ENCODE results near the gene SLCO2B1. TPM values are rescaled to one million over a fixed set of nuclear protein-coding genes. Genes with fewer than 3 reads are reported as not detected.

The SLCO2B1 gene
- total RNA-seq, result 1.4 and 6.7 TPM in 2 replicates

GRCh38 chr11:75150879-75151278, at the start of gene SLCO2B1:
Gene SLCO2B1, plus strand, starts transcription at chr11:75151107. Its CDS starts 275 bp downstream, at chr11:75151382.

GRCh38 chr11:75240311-75241035, 89.6 kb downstream of the SLCO2B1 start, which contains the start of gene TPBGL:
Gene TPBGL, plus strand, starts transcription at chr11:75240774. Its CDS starts 276 bp downstream, at chr11:75241050.

Other genes with a start within 250 kb of the SLCO2B1 start
- 2.7 and 4.0 TPM in 2 replicates for gene XRRA1, start 202.0 kb upstream of the SLCO2B1 start, total RNA-seq
- 22.2 and 25.8 TPM in 2 replicates for gene SPCS2, start 201.8 kb upstream of the SLCO2B1 start, total RNA-seq
- 5.4 and 9.9 TPM in 2 replicates for gene NEU3, start 162.2 kb upstream of the SLCO2B1 start, total RNA-seq
- gene OR2AT4, start 54.2 kb upstream of the SLCO2B1 start, total RNA-seq, result not detected in 2 replicates
- not detected in 2 replicates for gene TPBGL, start 89.7 kb downstream of the SLCO2B1 start, total RNA-seq
- gene ARRB1, start 200.6 kb downstream of the SLCO2B1 start, total RNA-seq, result 177 and 244 TPM in 2 replicates
- 3,625 and 3,660 TPM in 2 replicates for gene RPS3, start 248.4 kb downstream of the SLCO2B1 start, total RNA-seq

Measured in dermis lymphatic vessel endothelial cell (primary cell).